Measurements from ENCODE around the gene DRAP1. TPM values are rescaled to one million over a fixed set of nuclear protein-coding genes. Genes with fewer than 3 reads are reported as not detected.

Gene DRAP1
- polyA plus RNA-seq, 1 donor from 2014 or later: 90.7 TPM

DNA sequence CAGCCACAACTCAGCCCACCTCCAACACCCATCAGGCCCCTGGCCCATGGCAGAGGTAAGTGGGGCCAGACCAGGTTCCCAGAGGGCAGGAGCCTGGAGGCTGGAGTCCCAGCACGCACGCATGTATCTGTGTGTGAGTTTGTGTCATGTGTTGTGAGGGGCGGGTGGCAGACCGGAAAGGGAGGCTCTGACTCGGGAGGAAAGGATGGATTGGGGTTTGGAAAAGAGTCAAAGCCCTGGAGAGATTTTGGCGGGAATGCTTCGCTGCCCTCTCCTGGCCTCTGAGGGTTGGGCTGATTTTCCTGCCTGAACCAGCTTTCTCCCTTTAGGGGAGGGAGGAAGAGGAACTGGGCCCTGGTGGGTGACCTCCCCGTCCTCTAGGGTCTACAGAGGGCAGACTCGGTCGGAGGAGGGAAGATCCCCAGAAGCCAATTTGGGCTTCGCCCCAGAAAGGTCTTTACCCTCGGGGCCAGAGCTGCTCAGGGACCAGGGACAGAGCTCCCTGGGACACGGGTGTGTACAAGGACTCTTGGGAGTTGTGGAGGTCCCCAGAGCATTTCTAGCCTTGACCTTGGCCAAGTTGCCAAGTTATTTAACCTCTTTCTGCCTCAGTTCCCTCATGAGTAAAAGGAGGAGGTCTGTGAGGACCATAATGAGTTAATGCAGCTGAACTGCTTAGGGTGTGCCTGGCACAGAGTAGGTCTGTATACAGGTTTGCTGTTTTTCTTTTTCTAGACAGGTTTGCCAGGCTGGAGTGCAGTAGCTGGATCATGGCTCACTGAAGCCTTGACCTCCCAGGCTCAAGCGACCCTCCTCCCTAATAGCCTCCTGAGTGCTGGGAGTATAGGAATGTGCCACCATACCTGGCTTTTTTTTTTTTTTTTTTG, 7.3 kb upstream of the DRAP1 start:
- Mint-ChIP-seq H3K36me3 (peaks cover 5% of the 10 kb centered on the region), H3K4me3 (peak overlapping the region in 1 of 4 donors; percentile 40), H3K4me1 (peaks cover 7 to 19% (median 8%) of the 10 kb centered on the region in 3 donors), H3K27ac (peak overlapping the region in 1 of 3 donors; percentile 25), H3K27me3 (peaks cover 33% of the 10 kb centered on the region), H3K9me3 (no peaks in the 10 kb centered on the region)

DNA sequence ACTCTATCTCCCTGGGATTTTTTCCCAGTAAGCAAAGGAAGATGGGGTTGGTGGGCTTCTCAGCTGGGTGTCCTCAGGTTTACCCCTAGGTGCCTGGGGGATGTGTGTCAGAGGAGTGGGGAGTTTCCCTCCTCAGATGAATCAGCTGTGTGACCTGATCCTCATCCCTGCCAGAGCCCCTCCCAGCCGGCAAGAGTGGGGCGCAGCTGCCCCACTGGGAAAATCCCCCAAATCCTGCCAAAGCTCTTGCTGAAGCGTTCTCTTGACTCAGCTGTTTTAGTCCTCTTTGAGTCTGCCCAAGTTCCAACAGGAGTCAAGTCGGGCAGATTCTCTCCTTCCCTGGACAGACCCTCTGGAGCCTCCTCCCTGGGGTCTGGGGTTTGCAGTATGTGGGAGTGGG, 6.4 kb upstream of the DRAP1 start:
- Mint-ChIP-seq H3K9me3 (no peaks in the 10 kb centered on the region), H3K27ac (peak overlapping the region in 1 of 3 donors; percentile 35), H3K27me3 (peaks cover 32% of the 10 kb centered on the region)

DNA sequence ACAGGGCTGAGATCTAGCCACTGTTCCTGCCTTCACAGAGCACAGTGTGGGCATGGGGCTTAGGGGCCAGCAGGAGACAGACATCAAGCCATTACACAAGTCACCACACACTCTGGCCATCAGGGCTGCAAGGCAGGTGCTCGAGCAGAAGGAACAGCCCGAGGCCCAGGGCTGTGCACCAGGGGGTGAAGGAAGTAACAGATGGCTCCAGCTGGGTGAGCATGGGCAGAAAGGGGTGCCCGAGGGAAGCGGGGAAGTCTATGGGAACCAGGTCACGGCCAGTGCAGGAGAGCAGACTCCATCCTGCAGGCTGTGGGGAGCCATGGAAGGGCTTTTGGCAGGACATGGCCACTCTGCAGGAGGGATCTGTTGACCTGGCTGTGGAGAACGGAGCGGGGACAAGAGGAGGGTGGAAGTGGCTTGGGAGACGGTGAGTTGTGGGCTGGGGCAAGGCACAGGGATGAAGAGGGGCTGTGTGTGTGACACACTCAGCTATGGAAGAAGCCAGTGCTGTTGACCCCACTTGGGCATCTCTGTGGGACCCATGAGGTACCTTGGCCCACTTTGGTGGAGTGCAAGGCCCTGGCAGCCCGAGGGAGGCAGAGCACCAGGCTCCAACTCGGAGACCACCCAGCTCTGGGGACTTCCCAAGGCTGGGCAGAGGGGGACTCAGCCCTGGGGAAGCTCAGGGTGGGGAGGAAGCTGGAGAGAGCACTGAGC, 4.0 kb upstream of the DRAP1 start:
- H3K9me3 Mint-ChIP-seq: no peaks in the 10 kb centered on the region
- peaks cover 5% of the 10 kb centered on the region for H3K36me3 Mint-ChIP-seq
- peaks cover 10 to 18% (median 14%) of the 10 kb centered on the region in 3 donors for H3K4me1 Mint-ChIP-seq
- H3K4me3 Mint-ChIP-seq: peak overlapping the region in 3 of 4 donors; percentile 52 to 57 (median 52)
- H3K27ac Mint-ChIP-seq: peak overlapping the region in 1 of 3 donors; percentile 43
- peaks cover 14% of the 10 kb centered on the region for H3K27me3 Mint-ChIP-seq

More for the DNA sequence above, 6.4 kb upstream of the DRAP1 start:
- Mint-ChIP-seq H3K36me3 (peaks cover 5% of the 10 kb centered on the region), H3K4me3 (peak overlapping the region in 1 of 4 donors; percentile 7), H3K4me1 (peaks cover 10 to 20% (median 10%) of the 10 kb centered on the region in 3 donors)

DNA sequence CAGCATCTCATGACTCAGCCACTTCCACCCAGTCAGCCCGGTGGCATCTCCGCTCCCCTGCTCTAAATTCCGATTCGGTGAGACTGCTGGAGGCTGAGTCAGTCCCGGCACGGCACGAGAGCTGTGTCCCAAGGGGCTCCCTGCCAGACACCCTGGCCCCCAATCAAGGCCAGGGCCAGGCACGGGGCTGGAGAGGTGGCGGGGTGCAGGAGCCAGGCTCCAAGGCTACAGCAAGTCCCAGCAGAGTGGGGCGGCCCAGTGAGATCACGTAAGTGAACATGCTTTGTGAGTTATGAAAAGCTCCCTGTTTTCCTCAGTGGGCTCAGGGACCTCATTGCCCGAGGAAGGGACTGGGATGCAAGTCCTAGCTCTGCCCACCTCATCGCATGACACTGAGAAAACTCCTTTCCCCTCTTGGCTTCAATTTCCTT, 3.4 kb upstream of the DRAP1 start:
- Mint-ChIP-seq H3K27me3 (peaks cover 9% of the 10 kb centered on the region), H3K36me3 (peaks cover 5% of the 10 kb centered on the region), H3K4me1 (peaks cover 10 to 18% (median 14%) of the 10 kb centered on the region in 3 donors), H3K4me3 (peak overlapping the region in 2 of 4 donors; percentile 52 to 57), H3K9me3 (no peaks in the 10 kb centered on the region), H3K27ac (no peak overlapping the region)

DNA sequence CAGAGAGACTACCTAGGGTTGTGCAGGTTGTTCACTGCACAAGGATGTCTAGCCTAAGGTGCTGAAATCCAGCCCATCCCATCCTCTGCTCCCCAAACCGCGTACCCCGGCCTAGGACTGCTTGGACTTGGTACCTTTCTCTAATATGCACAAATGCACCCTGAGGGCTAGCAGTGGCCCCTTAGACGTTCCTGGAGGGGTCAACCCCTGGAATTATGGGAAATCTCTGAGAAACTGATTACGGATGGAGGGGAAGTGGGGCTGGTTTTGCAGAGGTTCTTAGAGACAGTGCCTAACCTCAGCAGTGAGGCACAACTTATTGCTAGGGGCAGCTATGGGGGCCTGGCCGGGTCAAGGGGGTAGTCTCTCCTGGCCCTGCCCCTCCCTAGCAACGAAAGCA, 2.8 kb upstream of the DRAP1 start:
- Mint-ChIP-seq H3K9me3 (no peaks in the 10 kb centered on the region), H3K4me3 (peak overlapping the region in 3 of 4 donors; percentile 63 to 92 (median 88)), H3K4me1 (peaks cover 10 to 18% (median 14%) of the 10 kb centered on the region in 3 donors), H3K27ac (peak overlapping the region in 1 of 3 donors; percentile 85), H3K36me3 (peaks cover 5% of the 10 kb centered on the region), H3K27me3 (peaks cover 5% of the 10 kb centered on the region)

DNA sequence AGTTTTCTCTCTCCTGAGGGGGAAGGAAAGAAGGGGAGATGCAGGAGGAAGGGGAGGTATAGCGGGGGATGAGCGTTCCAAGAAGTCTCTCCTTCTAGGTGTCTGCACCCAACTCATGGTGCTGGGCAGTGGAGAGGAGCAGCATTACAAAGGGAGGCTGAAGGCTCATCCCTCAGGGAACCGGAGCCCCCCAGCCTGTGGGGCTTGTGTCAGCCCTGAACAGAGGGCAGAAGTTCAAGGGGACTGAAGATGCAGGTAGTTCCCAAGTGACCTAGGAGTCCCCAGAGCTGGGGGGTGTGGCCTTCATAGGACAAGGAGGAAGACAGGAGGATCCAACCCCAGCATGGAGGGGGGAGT, 2.2 kb upstream of the DRAP1 start:
- Mint-ChIP-seq H3K36me3 (peaks cover 5% of the 10 kb centered on the region), H3K9me3 (no peaks in the 10 kb centered on the region), H3K27ac (peak overlapping the region in 2 of 3 donors; percentile 46 to 85), H3K27me3 (no peaks in the 10 kb centered on the region), H3K4me3 (peak overlapping the region; percentile 88 to 92 (median 89)), H3K4me1 (peaks cover 10 to 18% (median 14%) of the 10 kb centered on the region in 3 donors)

DNA sequence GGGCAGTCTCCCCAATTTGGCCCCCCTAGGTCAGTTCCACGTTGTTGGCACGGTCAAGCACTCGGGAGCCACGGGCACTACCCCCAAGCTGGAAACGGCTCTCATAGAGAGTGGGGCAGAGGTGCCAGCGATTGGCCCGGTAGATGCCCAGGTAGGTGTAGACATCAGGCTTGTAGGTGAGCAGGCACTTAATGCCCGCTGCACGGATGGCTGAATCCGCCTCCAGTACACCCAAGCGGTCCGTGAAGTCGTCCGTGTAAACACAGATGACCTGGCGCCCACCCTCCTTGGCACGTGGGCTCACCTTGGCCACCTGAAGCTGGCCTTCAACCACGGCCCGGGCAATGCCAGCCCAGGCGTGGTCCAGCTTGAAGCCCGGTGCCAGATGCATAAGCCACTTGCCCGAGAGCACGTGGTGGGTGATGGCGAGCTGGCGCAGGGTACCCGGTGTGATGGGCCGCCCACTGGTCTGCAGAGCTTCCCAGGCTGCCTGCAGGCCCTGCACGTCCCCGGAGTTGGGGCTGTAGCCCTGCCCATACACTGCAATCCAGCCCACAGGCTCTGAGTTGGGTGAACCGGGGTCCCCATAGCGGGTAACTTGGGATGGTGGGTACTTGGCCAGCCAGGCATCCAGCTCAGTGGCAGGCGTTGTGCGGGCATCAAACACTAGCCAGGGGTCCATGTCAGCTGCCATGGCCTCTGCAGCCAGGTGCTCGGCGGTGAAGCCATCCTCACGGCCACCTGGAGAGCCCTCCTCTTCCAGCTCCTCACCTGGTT, 1.6 kb upstream of the DRAP1 start:
- peak overlapping the region; percentile 88 to 97 (median 96) for H3K4me3 Mint-ChIP-seq

DNA sequence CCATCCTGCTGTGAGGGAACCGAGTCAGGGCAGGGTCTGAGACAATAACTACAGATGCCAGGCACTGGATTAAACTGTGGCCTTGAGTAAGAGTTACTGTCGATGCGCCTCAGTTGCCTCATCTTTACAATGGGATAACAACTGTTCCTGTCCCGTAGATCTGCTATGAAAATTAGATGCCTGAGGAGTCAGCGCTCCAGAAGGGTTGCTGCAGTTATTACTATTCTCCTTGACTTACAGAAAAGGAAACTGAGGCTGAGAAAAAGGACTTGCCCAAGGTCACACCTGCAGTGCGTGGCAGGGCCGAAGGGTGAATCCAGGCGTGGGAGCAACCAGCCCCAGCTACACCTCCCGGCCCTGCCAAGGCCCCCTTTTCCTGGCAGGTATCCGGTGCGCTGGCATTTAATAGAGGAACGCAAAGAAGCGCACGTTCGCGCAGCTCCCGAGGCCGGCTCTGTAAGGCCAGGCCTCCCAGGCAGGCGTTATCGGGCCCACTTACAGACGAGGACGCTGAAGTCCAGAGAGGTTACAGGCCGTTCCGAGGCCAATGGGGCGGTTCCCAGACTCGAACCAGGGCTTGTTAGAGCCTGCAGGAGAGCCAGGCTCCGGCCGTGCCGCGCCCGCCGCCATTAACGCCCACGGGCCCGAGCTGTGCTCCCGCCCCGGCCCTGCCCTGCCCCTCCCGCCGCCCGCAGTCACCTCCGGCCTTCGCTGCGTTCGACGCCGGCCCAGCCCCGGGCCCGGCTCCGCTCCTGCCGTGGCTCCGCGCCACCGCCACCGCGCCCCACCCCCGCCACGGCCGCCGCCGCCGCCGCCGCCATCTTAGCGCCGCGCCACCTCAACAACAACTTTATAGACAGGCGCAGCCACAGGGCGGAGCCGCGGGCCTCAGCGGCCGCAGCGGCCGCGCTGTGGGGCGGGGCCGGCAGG, 750 bp upstream of the DRAP1 start, which contains the start of gene C11orf68:
TSS of gene C11orf68 (minus strand) at position 852 of the 930 bp plus-strand sequence. CDS start at position 821, 31 bp downstream.
- Mint-ChIP-seq H3K27ac (peak within 1 kb of the TSS; percentile 83 to 98 (median 95)), H3K4me1 (peaks cover 14 to 23% (median 15%) of the 10 kb centered on the region in 3 donors), H3K9me3 (no peaks in the 10 kb centered on the region), H3K36me3 (peaks cover 8% of the 10 kb centered on the region), H3K27me3 (no peaks in the 10 kb centered on the region), H3K4me3 (peak within 1 kb of the TSS; percentile 88 to 97 (median 96))

More for the DNA sequence above, 1.6 kb upstream of the DRAP1 start:
- Mint-ChIP-seq H3K36me3 (peaks cover 7% of the 10 kb centered on the region), H3K9me3 (no peaks in the 10 kb centered on the region), H3K27ac (peak overlapping the region in 2 of 3 donors; percentile 78 to 95), H3K4me1 (peaks cover 12 to 20% (median 14%) of the 10 kb centered on the region in 3 donors), H3K27me3 (no peaks in the 10 kb centered on the region)

DNA sequence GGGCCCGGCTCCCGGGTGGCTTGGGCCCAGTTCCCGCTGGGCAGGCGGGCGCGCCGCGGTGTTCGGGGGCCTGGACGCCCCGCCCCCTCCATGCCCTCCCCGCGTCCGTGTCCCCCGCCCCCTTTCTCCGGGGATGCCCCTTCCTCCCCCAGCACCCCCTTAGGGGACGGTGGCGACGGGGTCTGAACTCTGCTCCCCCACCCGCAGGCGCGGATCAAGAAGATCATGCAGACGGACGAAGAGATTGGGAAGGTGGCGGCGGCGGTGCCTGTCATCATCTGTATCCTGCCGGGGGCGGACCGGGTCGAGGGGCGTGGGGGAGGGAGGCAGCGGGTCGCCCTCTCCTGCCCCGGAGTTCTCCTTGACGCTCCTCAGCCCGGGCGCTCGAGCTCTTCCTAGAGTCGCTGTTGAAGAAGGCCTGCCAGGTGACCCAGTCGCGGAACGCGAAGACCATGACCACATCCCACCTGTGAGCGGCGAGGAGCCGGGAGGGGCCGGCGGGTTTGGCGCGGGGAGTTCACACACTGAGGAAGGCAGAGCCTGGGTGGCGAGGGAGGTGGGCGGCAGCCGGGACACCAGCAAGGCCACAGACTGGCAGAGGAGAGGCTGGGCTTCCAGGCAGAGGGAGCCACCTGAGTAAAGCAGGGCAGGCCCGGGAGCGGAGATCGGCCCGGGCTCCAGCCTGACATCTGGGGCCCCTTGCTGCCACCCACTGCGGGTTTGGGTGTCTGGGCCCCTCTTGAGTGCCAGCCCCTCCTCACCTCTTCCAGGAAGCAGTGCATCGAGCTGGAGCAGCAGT, 546 bp downstream of the DRAP1 start:
- H3K36me3 Mint-ChIP-seq: peaks cover 7% of the 10 kb centered on the region
- H3K9me3 Mint-ChIP-seq: no peaks in the 10 kb centered on the region
- peak overlapping the region; percentile 88 to 97 (median 96) for H3K4me3 Mint-ChIP-seq
- peaks cover 11 to 21% (median 15%) of the 10 kb centered on the region in 3 donors for H3K4me1 Mint-ChIP-seq
- no peaks in the 10 kb centered on the region for H3K27me3 Mint-ChIP-seq
- H3K27ac Mint-ChIP-seq: peak overlapping the region; percentile 83 to 95 (median 92)

DNA sequence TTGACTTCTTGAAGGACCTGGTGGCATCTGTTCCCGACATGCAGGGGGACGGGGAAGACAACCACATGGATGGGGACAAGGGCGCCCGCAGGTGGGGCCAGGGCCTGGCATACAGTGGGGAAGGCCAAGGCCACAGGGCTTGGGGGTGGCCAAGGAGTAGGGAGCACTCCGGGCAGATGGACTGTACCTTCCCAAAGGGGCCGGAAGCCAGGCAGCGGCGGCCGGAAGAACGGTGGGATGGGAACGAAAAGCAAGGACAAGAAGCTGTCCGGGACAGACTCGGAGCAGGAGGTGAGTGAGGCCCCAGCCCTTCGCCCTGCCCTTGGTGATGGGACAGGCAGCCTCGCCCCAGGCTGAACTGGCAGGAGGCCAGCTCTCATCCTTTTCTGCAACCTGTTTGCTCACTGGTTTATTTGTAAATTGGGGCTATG, 1.2 kb downstream of the DRAP1 start:
- Mint-ChIP-seq H3K27me3 (no peaks in the 10 kb centered on the region), H3K4me3 (peak overlapping the region; percentile 88 to 97 (median 96)), H3K4me1 (peaks cover 10 to 15% (median 11%) of the 10 kb centered on the region in 3 donors), H3K36me3 (peaks cover 4% of the 10 kb centered on the region), H3K27ac (peak overlapping the region in 1 of 3 donors; percentile 95), H3K9me3 (no peaks in the 10 kb centered on the region)

DNA sequence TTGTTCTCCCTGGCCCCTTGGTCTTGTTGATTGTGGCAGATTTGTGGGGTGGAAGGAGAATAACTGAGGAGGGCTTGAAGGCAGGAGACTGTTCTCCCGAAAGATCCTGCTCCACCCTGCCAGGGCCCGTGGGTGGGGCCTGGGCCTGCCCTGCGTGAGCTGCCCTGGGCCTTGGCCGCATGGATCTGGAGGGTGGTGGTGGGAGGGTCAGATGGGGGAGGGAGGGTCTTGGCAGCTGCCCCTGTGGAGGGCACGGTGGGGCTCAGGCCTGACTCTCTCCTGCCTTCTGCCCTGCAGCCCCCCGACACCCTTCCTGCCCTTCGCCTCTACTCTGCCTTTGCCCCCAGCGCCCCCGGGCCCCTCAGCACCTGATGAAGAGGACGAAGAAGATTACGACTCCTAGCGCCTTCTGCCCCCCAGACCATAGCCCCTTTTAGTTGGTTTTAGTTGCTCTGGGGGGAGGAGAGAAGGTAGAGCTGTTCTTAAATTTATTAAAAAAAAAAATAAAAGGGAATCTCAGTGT, 1.9 kb downstream of the DRAP1 start:
- H3K4me3 Mint-ChIP-seq: peak overlapping the region; percentile 81 to 97 (median 92)
- no peak overlapping the region for H3K27ac Mint-ChIP-seq
- H3K9me3 Mint-ChIP-seq: no peaks in the 10 kb centered on the region
- no peaks in the 10 kb centered on the region for H3K27me3 Mint-ChIP-seq
- H3K4me1 Mint-ChIP-seq: peaks cover 10 to 15% (median 11%) of the 10 kb centered on the region in 3 donors
- peaks cover 4% of the 10 kb centered on the region for H3K36me3 Mint-ChIP-seq

DNA sequence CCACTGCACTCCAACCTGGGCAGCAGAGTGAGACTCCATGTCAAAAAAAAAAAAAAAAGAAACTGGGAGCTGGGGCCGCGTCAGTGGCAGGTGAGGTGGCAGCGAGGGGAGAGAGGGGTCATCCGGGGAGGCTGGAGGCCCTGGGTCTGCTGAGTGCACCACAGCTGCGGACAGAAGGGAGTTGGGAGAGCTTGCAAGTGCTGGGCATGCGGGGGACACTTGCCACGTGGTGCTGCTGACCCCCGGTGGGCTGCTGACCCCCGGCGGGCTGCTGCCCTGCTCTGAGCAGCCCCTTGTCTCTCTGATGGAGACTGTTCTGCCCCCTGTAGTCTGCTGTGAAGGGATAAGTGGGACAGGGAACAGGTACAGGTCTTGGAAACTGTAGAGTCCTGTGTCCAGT, 2.6 kb downstream of the DRAP1 start:
- Mint-ChIP-seq H3K4me3 (peak overlapping the region in 3 of 4 donors; percentile 57 to 81 (median 57)), H3K36me3 (peaks cover 4% of the 10 kb centered on the region), H3K27ac (peak overlapping the region in 1 of 3 donors; percentile 53), H3K9me3 (no peaks in the 10 kb centered on the region), H3K27me3 (no peaks in the 10 kb centered on the region), H3K4me1 (peaks cover 7 to 9% (median 9%) of the 10 kb centered on the region in 3 donors)
